Liver (tissue), 9 donors: Measurements from ENCODE around the gene FGF9. TPM values are rescaled to one million over a fixed set of nuclear protein-coding genes. Genes with fewer than 3 reads are reported as not detected.
A peak's percentile ranks its signal among the peaks of the same experiment; 100 is the strongest.

Source experiments
- DNase-seq: peaks from one replicate; pipeline ENCODE4 v3.0.0-alpha.2; 2017; ENCODE audit warnings: low spot score
- H3K27ac ChIP-seq, 2 donors: one replicate each; pipeline ENCODE4 v1.7.0; 2013; ENCODE audit warnings: inconsistent platforms in 2 of 2, low read length in 2 of 2, control low read depth in 1 of 2, low read depth in 1 of 2, mild to moderate bottlenecking in 1 of 2
- H3K27me3 ChIP-seq, 4 donors: one replicate each; pipeline versions ENCODE4 v1.6.1 to v1.7.0; 2013; ENCODE audit warnings: low read length in 3 of 4, inconsistent platforms in 1 of 4, mild to moderate bottlenecking in 1 of 4, moderate library complexity in 1 of 4; ENCODE audit not compliant: control insufficient read depth in 4 of 4, insufficient read depth in 4 of 4
- H3K36me3 ChIP-seq, 4 donors: one replicate each; pipeline versions ENCODE4 v1.6.1 to v1.7.0; 2013; ENCODE audit warnings: low read length in 3 of 4, mild to moderate bottlenecking in 3 of 4, low read depth in 1 of 4, moderate library complexity in 1 of 4; ENCODE audit not compliant: control insufficient read depth in 4 of 4, insufficient read depth in 3 of 4
- H3K4me1 ChIP-seq, 4 donors: one replicate each; pipeline versions ENCODE4 v1.6.1 to v1.7.0; 2013; ENCODE audit warnings: low read length in 3 of 4, mild to moderate bottlenecking in 3 of 4, moderate library complexity in 1 of 4; ENCODE audit not compliant: control insufficient read depth in 4 of 4, insufficient read depth in 4 of 4
- H3K4me3 ChIP-seq, 3 donors: one replicate each; pipeline versions ENCODE4 v1.6.1 to v1.7.0; 2013; ENCODE audit warnings: low read length in 3 of 3, control low read depth in 1 of 3, low read depth in 1 of 3, mild to moderate bottlenecking in 1 of 3
- H3K9ac ChIP-seq, 2 donors: one replicate each; pipeline ENCODE4 v1.7.0; 2013; ENCODE audit warnings: low read length in 2 of 2, mild to moderate bottlenecking in 2 of 2, moderate library complexity in 2 of 2, control low read depth in 1 of 2, low read depth in 1 of 2
- H3K9me3 ChIP-seq, 4 donors: one replicate each; pipeline versions ENCODE4 v1.6.1 to v1.7.0; 2013; ENCODE audit warnings: low read length in 3 of 4; ENCODE audit not compliant: control insufficient read depth in 4 of 4
- FOXA1 ChIP-seq: IDR thresholded peaks from 2 replicates; pipeline ENCODE4 v1.6.1; 2016; ENCODE audit warnings: antibody characterized with exemption
- FOXA2 ChIP-seq: IDR thresholded peaks from 2 replicates; pipeline ENCODE4 v1.6.1; 2016; ENCODE audit warnings: antibody characterized with exemption
- HNF4A ChIP-seq, 2 donors: conservative IDR thresholded peaks; 2 replicates each; pipeline ENCODE4 v1.6.1; 2016; ENCODE audit warnings: antibody characterized with exemption in 2 of 2, mild to moderate bottlenecking in 2 of 2
- HNF4G ChIP-seq: IDR thresholded peaks from 2 replicates; pipeline ENCODE4 v1.6.1; 2016; ENCODE audit warnings: antibody characterized with exemption
- JUND ChIP-seq, 2 donors: IDR thresholded peaks; 2 replicates each; pipeline ENCODE4 v1.6.1; 2016; ENCODE audit warnings: antibody characterized with exemption in 2 of 2
- RXRA ChIP-seq, 2 donors: IDR thresholded peaks; 2 replicates each; pipeline ENCODE4 v1.6.1; 2017 to 2018; ENCODE audit warnings: antibody characterized with exemption in 2 of 2, mild to moderate bottlenecking in 1 of 2
- SP1 ChIP-seq: IDR thresholded peaks from 2 replicates; pipeline ENCODE4 v1.6.1; 2018; ENCODE audit warnings: antibody characterized with exemption, mild to moderate bottlenecking
- YY1 ChIP-seq: IDR thresholded peaks from 2 replicates; pipeline ENCODE4 v1.6.1; 2016; ENCODE audit warnings: antibody characterized with exemption, mild to moderate bottlenecking
- WGBS: extraction: QIAGEN DNeasy Blood & Tissue Kit; methylation state at CpG from one replicate; pipeline ENCODE4 v1.1.7; 2013; 5-methylcytosine and 5-hydroxymethylcytosine counted together
- polyA plus RNA-seq, 2 donors: library from polyadenylated mRNA; stranded (reverse) in 1 of 2; unstranded in 1 of 2; fragments of 200-250 nt in 1 of 2; fragments of >200 nt in 1 of 2; fragmentation: Nextera tagmentation in 1 of 2; extraction: Ambion mirVana in 1 of 2; gene quantifications; one replicate each; pipeline versions ENCODE4 v1.2.1 to v1.2.3, GENCODE V29; 2013 to 2015
- total RNA-seq, 2 donors: library from RNA; depleted of rRNA; stranded (reverse); fragments of >200 nt; gene quantifications; one replicate each; pipeline ENCODE4 v1.2.3, GENCODE V29; 2014
- TF ChIP-seq, protein P1 (sequence below): IDR thresholded peaks from 2 replicates; pipeline ENCODE4 v1.6.1; 2016; ENCODE audit warnings: antibody characterized with exemption
- TF ChIP-seq, protein P2 (sequence below): IDR thresholded peaks from 2 replicates; pipeline ENCODE4 v1.6.1; 2016; ENCODE audit warnings: antibody characterized with exemption
- TF ChIP-seq, protein P3 (sequence below): fragments of 150-350 bp; IDR thresholded peaks from 2 replicates; pipeline ENCODE4 v1.5.1; 2017; ENCODE audit warnings: improper control_type of control experiment, low read depth, low read length; ENCODE audit not compliant: missing input control
- TF ChIP-seq, protein P4 (sequence below): IDR thresholded peaks from 2 replicates; pipeline ENCODE4 v1.6.1; 2016; ENCODE audit warnings: antibody characterized with exemption, mild to moderate bottlenecking
- TF ChIP-seq, protein P5 (sequence below): IDR thresholded peaks from 2 replicates; pipeline ENCODE4 v1.6.1; 2016; ENCODE audit warnings: antibody characterized with exemption
- donor health status: healthy.
- donor health status: healthy.
- donor health status: healthy.
- donor health status: healthy.
- donor health status: healthy.

FGF9 gene
- total and polyA plus RNA-seq, 4 donors = under 0.01 to 0.05 TPM; not detected in 2

DNA sequence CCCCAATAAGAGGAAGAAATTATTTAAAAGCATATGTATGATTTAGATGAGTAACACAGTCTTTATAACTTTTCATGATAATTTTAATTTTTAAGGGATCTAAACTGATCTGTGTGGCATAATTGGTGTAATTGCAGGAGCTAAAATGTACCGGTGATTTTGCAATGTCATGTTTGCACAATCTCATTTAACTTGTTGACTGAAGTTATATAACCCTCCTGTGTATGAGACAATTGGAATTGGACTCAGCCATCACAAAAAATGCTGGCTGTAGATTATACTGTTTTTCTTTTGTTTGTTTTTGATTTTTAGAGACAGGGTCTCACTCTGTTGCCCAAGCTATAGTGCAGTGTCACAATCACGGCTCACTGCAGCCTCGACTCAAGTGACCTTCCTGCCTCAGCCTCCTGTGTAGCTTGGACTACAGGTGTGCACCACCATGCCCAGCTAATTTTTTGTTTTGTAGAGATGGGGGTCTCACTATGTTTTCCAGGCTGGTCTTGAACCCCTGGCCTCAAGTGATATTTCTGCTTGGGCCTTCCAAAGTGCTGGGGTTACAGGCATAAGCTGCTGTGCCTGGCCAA is 26.1 kb downstream of the FGF9 start:
- DNase-seq = no peak
- 32% methylated on average over 3 of the region's 3 CpGs for WGBS
- H3K27me3 ChIP-seq = peaks cover 0 to 2% (median 0%) of the 10 kb centered on the region in 4 donors
- H3K27ac ChIP-seq = no peak overlapping the region
- H3K4me1 ChIP-seq = peaks cover 0 to 3% (median 1%) of the 10 kb centered on the region in 4 donors
- H3K4me3 ChIP-seq = no peak overlapping the region
- no peak overlapping the region for H3K9ac ChIP-seq
- H3K9me3 ChIP-seq = no peaks in the 10 kb centered on the region
- no peaks in the 10 kb centered on the region for H3K36me3 ChIP-seq
- TF ChIP-seq FOXA1 = peak; percentile 77
- TF ChIP-seq, protein P1, sequence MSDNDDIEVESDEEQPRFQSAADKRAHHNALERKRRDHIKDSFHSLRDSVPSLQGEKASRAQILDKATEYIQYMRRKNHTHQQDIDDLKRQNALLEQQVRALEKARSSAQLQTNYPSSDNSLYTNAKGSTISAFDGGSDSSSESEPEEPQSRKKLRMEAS = no peak
- TF ChIP-seq, protein P2, sequence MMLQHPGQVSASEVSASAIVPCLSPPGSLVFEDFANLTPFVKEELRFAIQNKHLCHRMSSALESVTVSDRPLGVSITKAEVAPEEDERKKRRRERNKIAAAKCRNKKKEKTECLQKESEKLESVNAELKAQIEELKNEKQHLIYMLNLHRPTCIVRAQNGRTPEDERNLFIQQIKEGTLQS = no peak
- TF ChIP-seq YY1 = peak; percentile 40
- TF ChIP-seq JUND (IDR thresholded peaks at IDR 0.05) = no peak
- peak; percentile 91 for TF ChIP-seq FOXA2
- no peak for TF ChIP-seq RXRA (IDR thresholded peaks at IDR 0.05)
- TF ChIP-seq, protein P3, sequence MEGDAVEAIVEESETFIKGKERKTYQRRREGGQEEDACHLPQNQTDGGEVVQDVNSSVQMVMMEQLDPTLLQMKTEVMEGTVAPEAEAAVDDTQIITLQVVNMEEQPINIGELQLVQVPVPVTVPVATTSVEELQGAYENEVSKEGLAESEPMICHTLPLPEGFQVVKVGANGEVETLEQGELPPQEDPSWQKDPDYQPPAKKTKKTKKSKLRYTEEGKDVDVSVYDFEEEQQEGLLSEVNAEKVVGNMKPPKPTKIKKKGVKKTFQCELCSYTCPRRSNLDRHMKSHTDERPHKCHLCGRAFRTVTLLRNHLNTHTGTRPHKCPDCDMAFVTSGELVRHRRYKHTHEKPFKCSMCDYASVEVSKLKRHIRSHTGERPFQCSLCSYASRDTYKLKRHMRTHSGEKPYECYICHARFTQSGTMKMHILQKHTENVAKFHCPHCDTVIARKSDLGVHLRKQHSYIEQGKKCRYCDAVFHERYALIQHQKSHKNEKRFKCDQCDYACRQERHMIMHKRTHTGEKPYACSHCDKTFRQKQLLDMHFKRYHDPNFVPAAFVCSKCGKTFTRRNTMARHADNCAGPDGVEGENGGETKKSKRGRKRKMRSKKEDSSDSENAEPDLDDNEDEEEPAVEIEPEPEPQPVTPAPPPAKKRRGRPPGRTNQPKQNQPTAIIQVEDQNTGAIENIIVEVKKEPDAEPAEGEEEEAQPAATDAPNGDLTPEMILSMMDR = no peak
- TF ChIP-seq HNF4A (conservative IDR thresholded peaks at IDR 0.05) = peak; percentile 19 to 30

DNA sequence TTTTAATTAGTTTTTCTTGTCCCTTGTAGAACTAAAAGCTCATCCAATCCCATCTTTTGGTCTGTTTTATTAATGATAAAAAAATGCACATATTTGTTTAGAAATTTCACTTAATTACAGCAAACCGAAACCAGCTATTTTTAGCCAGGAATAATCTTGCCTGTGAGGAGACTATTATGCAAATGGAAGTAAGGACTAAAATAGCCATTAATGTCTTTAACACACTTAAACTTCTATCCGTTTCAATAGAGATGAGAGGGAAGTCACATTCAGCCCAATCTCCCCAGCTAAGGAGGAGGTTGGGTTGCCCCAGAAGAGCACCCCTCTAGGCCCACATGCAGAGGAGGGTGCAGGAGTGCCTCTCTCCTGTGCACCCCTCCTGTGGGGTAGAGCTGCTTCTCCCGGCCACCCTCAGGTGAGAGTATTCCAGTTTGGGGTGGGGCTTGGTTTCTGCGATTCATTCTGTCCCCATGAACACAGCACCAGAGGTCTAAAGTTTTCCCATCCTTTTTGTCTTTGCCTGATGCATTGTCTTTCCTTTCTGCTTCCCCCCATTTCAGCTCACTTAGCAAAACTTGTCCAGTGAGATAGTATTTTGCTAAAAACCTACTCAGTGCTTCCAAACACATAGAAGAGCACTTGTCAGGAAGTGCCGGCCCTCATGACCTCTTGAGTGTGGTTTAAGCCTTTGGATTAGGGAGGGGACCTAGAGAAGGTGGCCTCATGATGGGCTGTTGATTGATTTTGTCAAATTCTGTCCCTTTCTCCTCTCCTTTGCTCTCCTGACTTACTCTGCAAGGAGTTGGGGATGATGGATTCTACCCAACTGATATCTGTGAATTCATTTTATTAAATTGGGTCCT is 28.2 kb downstream of the FGF9 start:
- TF ChIP-seq, protein P1 = no peak
- TF ChIP-seq SP1 (no peak), FOXA1 (no peak), HNF4A (conservative IDR thresholded peaks at IDR 0.05) (no peak), HNF4G (no peak)
- TF ChIP-seq, protein P4, sequence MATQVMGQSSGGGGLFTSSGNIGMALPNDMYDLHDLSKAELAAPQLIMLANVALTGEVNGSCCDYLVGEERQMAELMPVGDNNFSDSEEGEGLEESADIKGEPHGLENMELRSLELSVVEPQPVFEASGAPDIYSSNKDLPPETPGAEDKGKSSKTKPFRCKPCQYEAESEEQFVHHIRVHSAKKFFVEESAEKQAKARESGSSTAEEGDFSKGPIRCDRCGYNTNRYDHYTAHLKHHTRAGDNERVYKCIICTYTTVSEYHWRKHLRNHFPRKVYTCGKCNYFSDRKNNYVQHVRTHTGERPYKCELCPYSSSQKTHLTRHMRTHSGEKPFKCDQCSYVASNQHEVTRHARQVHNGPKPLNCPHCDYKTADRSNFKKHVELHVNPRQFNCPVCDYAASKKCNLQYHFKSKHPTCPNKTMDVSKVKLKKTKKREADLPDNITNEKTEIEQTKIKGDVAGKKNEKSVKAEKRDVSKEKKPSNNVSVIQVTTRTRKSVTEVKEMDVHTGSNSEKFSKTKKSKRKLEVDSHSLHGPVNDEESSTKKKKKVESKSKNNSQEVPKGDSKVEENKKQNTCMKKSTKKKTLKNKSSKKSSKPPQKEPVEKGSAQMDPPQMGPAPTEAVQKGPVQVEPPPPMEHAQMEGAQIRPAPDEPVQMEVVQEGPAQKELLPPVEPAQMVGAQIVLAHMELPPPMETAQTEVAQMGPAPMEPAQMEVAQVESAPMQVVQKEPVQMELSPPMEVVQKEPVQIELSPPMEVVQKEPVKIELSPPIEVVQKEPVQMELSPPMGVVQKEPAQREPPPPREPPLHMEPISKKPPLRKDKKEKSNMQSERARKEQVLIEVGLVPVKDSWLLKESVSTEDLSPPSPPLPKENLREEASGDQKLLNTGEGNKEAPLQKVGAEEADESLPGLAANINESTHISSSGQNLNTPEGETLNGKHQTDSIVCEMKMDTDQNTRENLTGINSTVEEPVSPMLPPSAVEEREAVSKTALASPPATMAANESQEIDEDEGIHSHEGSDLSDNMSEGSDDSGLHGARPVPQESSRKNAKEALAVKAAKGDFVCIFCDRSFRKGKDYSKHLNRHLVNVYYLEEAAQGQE = no peak
- TF ChIP-seq, protein P2 = no peak
- TF ChIP-seq, protein P5, sequence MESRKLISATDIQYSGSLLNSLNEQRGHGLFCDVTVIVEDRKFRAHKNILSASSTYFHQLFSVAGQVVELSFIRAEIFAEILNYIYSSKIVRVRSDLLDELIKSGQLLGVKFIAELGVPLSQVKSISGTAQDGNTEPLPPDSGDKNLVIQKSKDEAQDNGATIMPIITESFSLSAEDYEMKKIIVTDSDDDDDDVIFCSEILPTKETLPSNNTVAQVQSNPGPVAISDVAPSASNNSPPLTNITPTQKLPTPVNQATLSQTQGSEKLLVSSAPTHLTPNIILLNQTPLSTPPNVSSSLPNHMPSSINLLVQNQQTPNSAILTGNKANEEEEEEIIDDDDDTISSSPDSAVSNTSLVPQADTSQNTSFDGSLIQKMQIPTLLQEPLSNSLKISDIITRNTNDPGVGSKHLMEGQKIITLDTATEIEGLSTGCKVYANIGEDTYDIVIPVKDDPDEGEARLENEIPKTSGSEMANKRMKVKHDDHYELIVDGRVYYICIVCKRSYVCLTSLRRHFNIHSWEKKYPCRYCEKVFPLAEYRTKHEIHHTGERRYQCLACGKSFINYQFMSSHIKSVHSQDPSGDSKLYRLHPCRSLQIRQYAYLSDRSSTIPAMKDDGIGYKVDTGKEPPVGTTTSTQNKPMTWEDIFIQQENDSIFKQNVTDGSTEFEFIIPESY = no peak
- no peaks in the 10 kb centered on the region for H3K36me3 ChIP-seq
- 78% methylated on average over 5 of the region's 5 CpGs for WGBS
- H3K27ac ChIP-seq = no peak overlapping the region
- H3K4me3 ChIP-seq = no peak overlapping the region
- H3K9ac ChIP-seq = no peak overlapping the region
- H3K27me3 ChIP-seq = no peaks in the 10 kb centered on the region
- peaks cover 0 to 3% (median 1%) of the 10 kb centered on the region in 4 donors for H3K4me1 ChIP-seq
- H3K9me3 ChIP-seq = no peaks in the 10 kb centered on the region
- no peak for DNase-seq
